ENCODE data around the gene TNIK.

DNA sequence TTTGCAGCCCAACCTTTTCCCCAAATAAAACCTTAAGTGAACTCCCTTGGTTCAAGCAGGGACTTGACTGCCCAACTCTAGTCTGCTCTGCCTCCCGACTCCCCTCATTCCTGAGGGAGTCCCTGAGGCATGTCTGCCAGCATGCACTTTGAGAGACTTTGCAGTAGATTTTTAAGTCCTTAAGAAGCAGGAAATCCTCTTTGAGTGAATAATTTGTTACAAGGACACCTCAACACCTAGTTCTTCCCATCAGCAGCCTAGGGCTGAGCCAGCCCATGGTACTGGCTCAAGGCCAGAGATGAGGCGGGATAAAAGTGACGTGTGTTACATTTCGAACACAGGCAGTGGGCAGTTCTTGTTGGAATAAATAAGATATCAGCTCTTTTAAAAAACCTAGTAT is 229.3 kb downstream of the TNIK start:
- TF ChIP-seq EZH2 (IDR thresholded peaks at IDR 0.05; ENCODE audit: borderline replicate concordance), result no peak
- TF ChIP-seq, protein P1, sequence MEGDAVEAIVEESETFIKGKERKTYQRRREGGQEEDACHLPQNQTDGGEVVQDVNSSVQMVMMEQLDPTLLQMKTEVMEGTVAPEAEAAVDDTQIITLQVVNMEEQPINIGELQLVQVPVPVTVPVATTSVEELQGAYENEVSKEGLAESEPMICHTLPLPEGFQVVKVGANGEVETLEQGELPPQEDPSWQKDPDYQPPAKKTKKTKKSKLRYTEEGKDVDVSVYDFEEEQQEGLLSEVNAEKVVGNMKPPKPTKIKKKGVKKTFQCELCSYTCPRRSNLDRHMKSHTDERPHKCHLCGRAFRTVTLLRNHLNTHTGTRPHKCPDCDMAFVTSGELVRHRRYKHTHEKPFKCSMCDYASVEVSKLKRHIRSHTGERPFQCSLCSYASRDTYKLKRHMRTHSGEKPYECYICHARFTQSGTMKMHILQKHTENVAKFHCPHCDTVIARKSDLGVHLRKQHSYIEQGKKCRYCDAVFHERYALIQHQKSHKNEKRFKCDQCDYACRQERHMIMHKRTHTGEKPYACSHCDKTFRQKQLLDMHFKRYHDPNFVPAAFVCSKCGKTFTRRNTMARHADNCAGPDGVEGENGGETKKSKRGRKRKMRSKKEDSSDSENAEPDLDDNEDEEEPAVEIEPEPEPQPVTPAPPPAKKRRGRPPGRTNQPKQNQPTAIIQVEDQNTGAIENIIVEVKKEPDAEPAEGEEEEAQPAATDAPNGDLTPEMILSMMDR (IDR thresholded peaks at IDR 0.05; ENCODE audit: poor library complexity), result no peak

Measured in hepatocyte (in vitro differentiated cells).